Bronchial smooth muscle cell (primary cell): ENCODE measurements around the gene CNOT11. TPM values are rescaled to one million over a fixed set of nuclear protein-coding genes. Genes with fewer than 3 reads are reported as not detected.

ENCODE experiments used
- total RNA-seq: library from RNA; depleted of rRNA; stranded (reverse); fragments of >200 nt; gene quantifications from 2 replicates; pipeline ENCODE4 v1.2.1, GENCODE V29; 2014

Gene CNOT11
- 5.6 and 11.2 TPM in 2 replicates for total RNA-seq

DNA sequence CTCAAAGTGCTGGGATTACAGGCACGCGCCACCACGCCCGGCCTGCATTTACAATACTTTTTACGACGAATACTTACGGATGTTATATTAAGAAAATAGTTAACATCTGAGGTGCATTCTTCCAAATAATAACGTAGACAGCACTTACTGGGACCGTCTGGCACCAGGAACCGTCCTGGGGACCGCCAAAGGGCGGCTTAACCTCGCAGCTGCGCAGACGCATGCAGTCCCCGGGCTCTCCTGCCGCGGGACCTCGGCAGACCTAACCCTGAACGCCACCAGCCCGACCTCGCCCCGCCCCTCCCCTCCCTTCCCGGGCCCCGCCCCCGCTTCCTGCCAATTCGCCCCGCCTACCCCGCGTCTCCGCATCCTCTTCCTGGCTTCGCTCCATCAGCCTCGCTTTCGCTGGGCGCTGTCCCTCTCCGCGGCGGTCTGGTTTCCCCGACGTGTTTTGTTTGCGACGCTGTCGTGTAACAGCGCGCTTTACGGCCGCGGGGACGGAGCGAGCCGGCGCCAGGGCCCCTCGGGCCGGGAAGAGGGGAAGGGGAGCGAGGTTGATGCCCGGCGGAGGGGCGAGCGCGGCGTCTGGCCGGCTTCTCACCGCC lies at the start of gene CNOT11:
TSS of gene CNOT11 (plus strand) at position 479 of the 605 bp plus-strand sequence. CDS start at position 558, 79 bp downstream.

GRCh38 chr2:101308432-101309210 lies 55.9 kb downstream of the CNOT11 start, which contains the start of gene RNF149:
Gene RNF149, minus strand, starts transcription at chr2:101308701. Its CDS starts 113 bp downstream, at chr2:101308588.

Other genes with a start within 250 kb of the CNOT11 start
- gene TBC1D8, start 101.5 kb upstream of the CNOT11 start, total RNA-seq: 10.7 and 15.1 TPM in 2 replicates
- 37.8 and 42.1 TPM in 2 replicates for gene RNF149, start 55.8 kb downstream of the CNOT11 start, total RNA-seq
- gene CREG2, start 134.6 kb downstream of the CNOT11 start, total RNA-seq: 0.26 and 0.32 TPM in 2 replicates
- 7.3 and 10.4 TPM in 2 replicates for gene RFX8, start 222.2 kb downstream of the CNOT11 start, total RNA-seq